ENCODE data around the gene FAM219A. TPM values are rescaled to one million over a fixed set of nuclear protein-coding genes. Genes with fewer than 3 reads are reported as not detected.

The FAM219A gene
- total RNA-seq, 4 donors from 2014 or later: 4.0 to 7.6 (median 5.2) TPM

DNA sequence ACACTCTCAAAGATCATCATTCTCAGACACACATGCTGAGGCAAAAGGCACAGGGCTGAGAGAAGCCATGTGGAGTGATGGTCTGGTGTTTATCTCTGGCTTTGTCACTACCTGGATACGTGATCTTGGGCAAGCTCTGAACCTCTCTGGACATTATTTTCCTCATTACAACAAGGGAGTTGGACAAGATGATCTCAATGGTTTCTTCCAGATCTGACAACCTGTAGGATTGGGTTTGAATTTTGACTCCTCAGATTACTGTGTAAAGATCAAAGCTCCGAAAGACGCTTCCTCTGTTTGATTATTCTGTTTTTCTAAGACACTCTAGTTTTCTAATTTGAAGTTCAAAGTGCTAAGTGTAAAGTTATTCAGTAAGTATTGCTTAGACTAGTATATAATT, 109.0 kb downstream of the FAM219A start:
- Histone ChIP-seq H3K4me3 (no peak overlapping the region), H3K27me3 (no peaks in the 10 kb centered on the region), H3K36me3 (peaks cover 0 to 7% (median 0%) of the 10 kb centered on the region in 3 donors), H3K27ac (no peak overlapping the region), H3K9me3 (no peaks in the 10 kb centered on the region), H3K4me1 (peaks cover 0 to 13% (median 3%) of the 10 kb centered on the region in 3 donors)
- no peak for TF ChIP-seq POLR2A (IDR thresholded peaks at IDR 0.05)
- TF ChIP-seq, protein P1, sequence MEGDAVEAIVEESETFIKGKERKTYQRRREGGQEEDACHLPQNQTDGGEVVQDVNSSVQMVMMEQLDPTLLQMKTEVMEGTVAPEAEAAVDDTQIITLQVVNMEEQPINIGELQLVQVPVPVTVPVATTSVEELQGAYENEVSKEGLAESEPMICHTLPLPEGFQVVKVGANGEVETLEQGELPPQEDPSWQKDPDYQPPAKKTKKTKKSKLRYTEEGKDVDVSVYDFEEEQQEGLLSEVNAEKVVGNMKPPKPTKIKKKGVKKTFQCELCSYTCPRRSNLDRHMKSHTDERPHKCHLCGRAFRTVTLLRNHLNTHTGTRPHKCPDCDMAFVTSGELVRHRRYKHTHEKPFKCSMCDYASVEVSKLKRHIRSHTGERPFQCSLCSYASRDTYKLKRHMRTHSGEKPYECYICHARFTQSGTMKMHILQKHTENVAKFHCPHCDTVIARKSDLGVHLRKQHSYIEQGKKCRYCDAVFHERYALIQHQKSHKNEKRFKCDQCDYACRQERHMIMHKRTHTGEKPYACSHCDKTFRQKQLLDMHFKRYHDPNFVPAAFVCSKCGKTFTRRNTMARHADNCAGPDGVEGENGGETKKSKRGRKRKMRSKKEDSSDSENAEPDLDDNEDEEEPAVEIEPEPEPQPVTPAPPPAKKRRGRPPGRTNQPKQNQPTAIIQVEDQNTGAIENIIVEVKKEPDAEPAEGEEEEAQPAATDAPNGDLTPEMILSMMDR (IDR thresholded peaks at IDR 0.05): no peak
- intact Hi-C loops (cut with DNase I): no loop called here
- WGBS, 2 donors: 93 to 100% methylated on average over 3 of the region's 3 CpGs
- no peak for DNase-seq

Small RNA genes lying within 50 kb of the gene (small RNA-seq; reads per million reads assigned to genes)
- gene RF00019: 0 reads per million in 4 donors
- gene RN7SKP24: 0 reads per million in 4 donors

Other genes starting within 250 kb of the FAM219A start
- gene KIF24, start 129.3 kb downstream of the FAM219A start, total RNA-seq: 1 to 10 TPM; 1.5 to 2.9 (median 1.6) TPM
- gene NUDT2, start 129.0 kb downstream of the FAM219A start, total RNA-seq: 10 to 100 TPM in 3 of 4 donors, 1 to 10 TPM in 1; 9.2 to 29.3 (median 17.8) TPM
- gene MYORG, start 81.7 kb downstream of the FAM219A start, total RNA-seq: 1 to 10 TPM; 5.3 to 8.8 (median 5.4) TPM
- gene DNAI1, start 235 bp upstream of the FAM219A start, total RNA-seq: not detected
- gene ENHO, start 64.4 kb upstream of the FAM219A start, total RNA-seq: under 1 TPM in 1 of 4 donors, not detected in 3; 0.38 TPM
- 1 to 10 TPM in 1 of 4 donors, under 1 TPM in 2, not detected in 1; 0.29 to 4.6 (median 0.40) TPM for gene CNTFR, start 131.2 kb upstream of the FAM219A start, total RNA-seq
- 10 to 100 TPM; 25.1 to 37.4 (median 28.0) TPM for gene RPP25L, start 153.5 kb upstream of the FAM219A start, total RNA-seq
- 100 to 1,000 TPM in 2 of 4 donors, 10 to 100 TPM in 2; 67.1 to 136 (median 103) TPM for gene DCTN3, start 161.9 kb upstream of the FAM219A start, total RNA-seq
- gene ARID3C, start 170.5 kb upstream of the FAM219A start, total RNA-seq: not detected
- 100 to 1,000 TPM in 1 of 4 donors, 10 to 100 TPM in 3; 77.4 to 112 (median 88.7) TPM for gene SIGMAR1, start 179.2 kb upstream of the FAM219A start, total RNA-seq
- 10 to 100 TPM; 10.3 to 28.4 (median 14.1) TPM for gene GALT, start 188.1 kb upstream of the FAM219A start, total RNA-seq
- gene IL11RA, start 193.6 kb upstream of the FAM219A start, total RNA-seq: 10 to 100 TPM in 2 of 4 donors, 1 to 10 TPM in 2; 2.5 to 18.7 (median 9.3) TPM
- gene CCL27, start 204.1 kb upstream of the FAM219A start, total RNA-seq: not detected
- 1 to 10 TPM in 2 of 4 donors, under 1 TPM in 1, not detected in 1; 0.57 to 1.7 (median 1.2) TPM for gene CCL19, start 232.7 kb upstream of the FAM219A start, total RNA-seq

Measured in esophagus squamous epithelium (tissue), 5 donors.